Measurements from ENCODE around the gene PHF2. TPM values are rescaled to one million over a fixed set of nuclear protein-coding genes. Genes with fewer than 3 reads are reported as not detected.

PHF2 gene
- total RNA-seq, 1 donor from 2014 or later: 22.9 TPM

DNA sequence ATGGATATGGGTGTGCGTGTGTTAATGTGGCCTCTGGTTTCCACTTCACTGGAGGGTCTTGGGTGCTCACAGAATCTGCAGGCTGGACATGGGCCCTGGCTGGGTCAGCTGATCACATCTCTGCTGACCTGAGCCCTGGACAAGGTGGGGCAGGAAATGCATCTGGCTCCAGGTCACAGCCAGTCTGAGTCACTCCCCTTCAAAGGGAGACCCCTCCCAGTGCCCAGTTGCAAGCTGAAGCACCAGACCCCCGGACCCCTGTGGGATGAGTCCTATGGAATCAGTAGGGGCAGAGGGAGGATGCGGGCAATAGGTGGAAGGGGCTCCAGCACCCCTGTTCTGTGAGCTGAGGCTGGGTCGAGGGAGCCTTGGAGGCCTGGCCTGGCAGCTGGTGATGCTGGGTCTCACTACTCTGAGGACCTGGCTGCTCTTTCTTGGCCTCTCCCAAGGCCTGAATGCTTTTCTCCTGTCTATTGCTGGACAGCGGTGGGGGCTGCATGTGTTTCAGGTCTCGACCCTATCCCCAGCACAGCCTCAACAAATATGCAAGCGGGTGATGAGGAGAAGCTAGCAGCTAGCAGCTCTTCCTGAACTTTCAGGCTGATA is 54.5 kb downstream of the PHF2 start:
- Mint-ChIP-seq H3K27me3 (ENCODE audit: unreplicated experiment) (peaks cover 4% of the 10 kb centered on the region), H3K9me3 (ENCODE audit: unreplicated experiment) (peaks cover 6% of the 10 kb centered on the region), H3K4me3 (ENCODE audit: unreplicated experiment) (no peak overlapping the region), H3K4me1 (ENCODE audit: low read depth, unreplicated experiment) (peaks cover 11% of the 10 kb centered on the region), H3K27ac (ENCODE audit: unreplicated experiment) (peak overlapping the region; percentile 62), H3K36me3 (ENCODE audit: unreplicated experiment) (peaks cover 25% of the 10 kb centered on the region)
- DNase-seq: no peak
- TF ChIP-seq, protein P1, sequence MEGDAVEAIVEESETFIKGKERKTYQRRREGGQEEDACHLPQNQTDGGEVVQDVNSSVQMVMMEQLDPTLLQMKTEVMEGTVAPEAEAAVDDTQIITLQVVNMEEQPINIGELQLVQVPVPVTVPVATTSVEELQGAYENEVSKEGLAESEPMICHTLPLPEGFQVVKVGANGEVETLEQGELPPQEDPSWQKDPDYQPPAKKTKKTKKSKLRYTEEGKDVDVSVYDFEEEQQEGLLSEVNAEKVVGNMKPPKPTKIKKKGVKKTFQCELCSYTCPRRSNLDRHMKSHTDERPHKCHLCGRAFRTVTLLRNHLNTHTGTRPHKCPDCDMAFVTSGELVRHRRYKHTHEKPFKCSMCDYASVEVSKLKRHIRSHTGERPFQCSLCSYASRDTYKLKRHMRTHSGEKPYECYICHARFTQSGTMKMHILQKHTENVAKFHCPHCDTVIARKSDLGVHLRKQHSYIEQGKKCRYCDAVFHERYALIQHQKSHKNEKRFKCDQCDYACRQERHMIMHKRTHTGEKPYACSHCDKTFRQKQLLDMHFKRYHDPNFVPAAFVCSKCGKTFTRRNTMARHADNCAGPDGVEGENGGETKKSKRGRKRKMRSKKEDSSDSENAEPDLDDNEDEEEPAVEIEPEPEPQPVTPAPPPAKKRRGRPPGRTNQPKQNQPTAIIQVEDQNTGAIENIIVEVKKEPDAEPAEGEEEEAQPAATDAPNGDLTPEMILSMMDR (IDR thresholded peaks at IDR 0.05; ENCODE audit: partially characterized antibody, unreplicated experiment): no peak

DNA sequence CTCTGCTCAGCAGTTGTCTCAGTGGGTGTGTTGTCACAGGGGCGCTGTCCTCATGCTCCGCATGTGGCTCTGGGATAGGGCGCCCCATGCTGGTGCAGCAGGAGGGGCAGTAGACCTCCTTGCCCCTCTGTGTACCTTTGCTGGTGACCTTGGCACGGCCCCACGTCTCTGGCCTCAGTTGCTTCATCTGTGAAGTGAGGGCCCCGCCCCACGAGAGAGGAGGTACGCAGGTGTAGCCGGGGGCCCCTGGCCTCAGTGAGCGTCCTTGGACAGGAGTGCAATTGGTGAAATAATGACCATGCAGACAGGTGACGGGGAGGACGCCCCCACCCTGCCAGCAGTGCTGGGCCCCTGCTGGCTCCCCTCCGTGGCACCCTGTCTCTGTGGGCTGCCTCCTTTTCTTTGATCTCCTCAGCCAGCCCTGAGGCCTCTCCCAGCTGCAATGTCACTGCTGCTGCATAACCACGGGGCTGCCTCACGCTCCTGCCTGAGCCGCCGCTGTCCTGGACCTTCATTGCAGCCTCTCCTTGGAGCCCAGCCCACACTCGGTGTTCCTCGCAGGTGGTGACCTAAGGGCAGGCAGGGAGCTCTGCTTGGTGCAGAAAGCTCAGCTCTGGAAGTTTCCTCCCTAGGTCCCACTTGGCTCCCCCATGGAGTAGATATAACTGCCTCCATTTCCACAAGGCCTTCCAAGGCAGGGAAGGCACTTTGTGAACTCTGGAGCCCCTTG is 57.3 kb downstream of the PHF2 start:
- TF ChIP-seq, protein P1 (IDR thresholded peaks at IDR 0.05; ENCODE audit: partially characterized antibody, unreplicated experiment): no peak
- H3K36me3 Mint-ChIP-seq (ENCODE audit: unreplicated experiment): peaks cover 28% of the 10 kb centered on the region
- no peak for DNase-seq
- H3K27me3 Mint-ChIP-seq (ENCODE audit: unreplicated experiment): peaks cover 4% of the 10 kb centered on the region
- no peak overlapping the region for H3K27ac Mint-ChIP-seq (ENCODE audit: unreplicated experiment)
- no peak overlapping the region for H3K4me3 Mint-ChIP-seq (ENCODE audit: unreplicated experiment)
- peaks cover 11% of the 10 kb centered on the region for H3K4me1 Mint-ChIP-seq (ENCODE audit: low read depth, unreplicated experiment)
- H3K9me3 Mint-ChIP-seq (ENCODE audit: unreplicated experiment): peaks cover 4% of the 10 kb centered on the region

DNA sequence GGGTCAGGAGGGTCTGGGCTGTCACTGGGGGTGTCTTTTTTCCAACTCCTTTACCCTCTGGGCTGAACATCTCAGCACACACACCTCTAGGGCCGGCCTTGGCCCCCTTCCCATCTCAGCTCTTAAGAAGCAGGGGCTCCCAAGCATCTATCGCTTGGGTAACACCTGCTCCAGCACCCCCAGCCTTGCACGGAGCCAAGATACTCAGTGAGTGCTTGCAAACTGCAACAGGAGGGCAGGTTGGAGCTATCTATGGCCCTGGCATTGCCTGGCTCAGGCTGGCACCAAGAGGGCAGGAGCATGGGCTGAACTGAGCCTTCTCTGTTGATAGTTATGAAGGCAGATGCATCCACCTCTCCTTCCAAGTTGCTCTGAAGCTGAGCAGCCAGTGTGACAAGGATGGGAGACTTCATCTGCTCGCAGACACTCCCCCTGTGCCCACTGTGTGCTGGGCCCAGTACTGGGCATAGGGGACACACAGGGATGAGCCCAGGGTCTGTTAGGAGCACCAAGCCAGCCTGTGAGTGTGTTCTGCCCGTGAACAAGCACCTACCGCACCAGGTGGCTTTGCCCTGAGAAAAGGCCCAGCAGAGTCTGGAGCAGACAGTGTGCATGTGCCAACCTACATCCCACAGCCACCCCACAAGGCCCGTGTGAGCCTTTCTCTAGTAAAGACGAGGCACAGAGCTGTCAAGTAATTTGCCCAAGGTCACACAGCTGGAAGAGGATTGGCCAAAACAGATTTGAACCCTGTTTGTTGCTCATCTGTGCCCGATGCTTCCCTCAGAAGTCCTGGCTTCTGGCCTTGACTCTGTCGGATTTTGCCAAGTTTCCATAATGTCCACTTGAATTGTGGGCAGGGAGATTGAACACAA is 58.2 kb downstream of the PHF2 start:
- peaks cover 3% of the 10 kb centered on the region for H3K9me3 Mint-ChIP-seq (ENCODE audit: unreplicated experiment)
- H3K27me3 Mint-ChIP-seq (ENCODE audit: unreplicated experiment): peaks cover 4% of the 10 kb centered on the region
- H3K4me1 Mint-ChIP-seq (ENCODE audit: low read depth, unreplicated experiment): peaks cover 11% of the 10 kb centered on the region
- TF ChIP-seq, protein P1 (IDR thresholded peaks at IDR 0.05; ENCODE audit: partially characterized antibody, unreplicated experiment): no peak
- peaks cover 27% of the 10 kb centered on the region for H3K36me3 Mint-ChIP-seq (ENCODE audit: unreplicated experiment)
- H3K27ac Mint-ChIP-seq (ENCODE audit: unreplicated experiment): no peak overlapping the region
- no peak overlapping the region for H3K4me3 Mint-ChIP-seq (ENCODE audit: unreplicated experiment)
- peak; percentile 3 for DNase-seq

DNA sequence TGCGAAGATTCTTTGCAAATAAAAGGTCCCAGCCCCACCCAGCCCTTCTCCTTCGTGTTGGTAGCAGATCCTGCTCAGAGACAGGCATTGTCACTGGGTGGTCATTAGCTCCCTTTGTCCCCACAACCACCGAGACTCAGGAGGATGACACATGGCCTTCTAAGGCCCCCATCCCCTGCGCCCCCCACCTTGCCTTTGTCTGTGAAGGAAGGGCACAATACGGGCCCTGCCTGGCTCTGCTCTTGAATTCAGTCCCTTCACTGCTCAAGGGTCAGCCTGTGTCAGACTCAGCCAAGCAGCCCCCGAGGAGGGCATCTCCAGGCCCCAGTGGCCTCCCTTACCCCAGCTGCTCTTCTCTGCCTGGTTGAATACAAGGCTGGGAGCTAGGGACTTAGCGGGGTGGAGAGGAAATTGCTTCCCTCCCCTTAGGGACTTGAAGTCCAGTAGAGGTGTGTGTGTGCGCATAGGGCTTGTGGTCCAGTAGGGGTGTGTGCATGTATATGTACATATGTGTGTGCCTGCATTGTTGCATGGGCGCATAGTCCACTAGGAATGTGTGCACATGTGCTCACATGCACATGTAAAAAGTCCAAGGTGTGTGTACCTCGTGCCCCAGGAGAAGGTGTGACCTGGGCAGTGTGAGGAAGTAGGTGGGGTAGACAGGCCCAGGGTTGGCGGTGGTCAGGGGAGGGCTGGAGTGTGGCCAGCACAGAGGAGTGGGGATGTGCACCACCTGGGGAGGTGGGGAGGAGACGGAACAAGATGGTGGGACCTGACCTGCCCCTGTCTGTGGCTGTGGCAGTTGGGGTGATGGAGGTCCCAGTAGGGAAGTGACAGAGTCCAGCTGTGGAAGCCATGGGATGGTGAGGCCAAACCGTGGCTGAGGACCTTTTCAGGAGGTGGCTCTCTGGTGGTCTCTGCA is 59.1 kb downstream of the PHF2 start:
- Mint-ChIP-seq H3K36me3 (ENCODE audit: unreplicated experiment) (peaks cover 27% of the 10 kb centered on the region), H3K27me3 (ENCODE audit: unreplicated experiment) (peaks cover 4% of the 10 kb centered on the region), H3K4me3 (ENCODE audit: unreplicated experiment) (no peak overlapping the region), H3K27ac (ENCODE audit: unreplicated experiment) (no peak overlapping the region), H3K9me3 (ENCODE audit: unreplicated experiment) (peaks cover 3% of the 10 kb centered on the region), H3K4me1 (ENCODE audit: low read depth, unreplicated experiment) (peaks cover 5% of the 10 kb centered on the region)
- TF ChIP-seq, protein P1 (IDR thresholded peaks at IDR 0.05; ENCODE audit: partially characterized antibody, unreplicated experiment): no peak
- peak; percentile 10 for DNase-seq
